Measurements from ENCODE around the gene TBC1D9B.

DNA sequence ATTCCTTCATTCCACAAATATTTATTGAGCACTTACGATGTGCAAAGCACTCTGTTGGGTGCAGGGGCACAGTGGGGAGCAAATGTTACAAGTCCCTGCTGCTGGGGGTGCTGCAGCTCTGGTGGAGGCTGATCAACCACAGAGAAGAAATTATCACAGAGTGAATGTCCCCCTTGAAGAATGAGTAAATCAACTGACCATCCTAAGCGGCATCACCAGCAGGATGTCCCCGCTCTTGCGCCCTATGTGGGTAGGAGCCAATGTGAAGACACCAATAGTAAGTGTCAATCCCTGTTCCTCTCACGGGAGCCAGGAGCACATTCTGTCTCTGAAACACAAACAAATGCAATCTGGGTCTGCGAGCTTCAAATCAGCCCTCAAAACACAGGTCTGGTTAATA is 47.4 kb upstream of the TBC1D9B start:
- TF ChIP-seq, protein P1, sequence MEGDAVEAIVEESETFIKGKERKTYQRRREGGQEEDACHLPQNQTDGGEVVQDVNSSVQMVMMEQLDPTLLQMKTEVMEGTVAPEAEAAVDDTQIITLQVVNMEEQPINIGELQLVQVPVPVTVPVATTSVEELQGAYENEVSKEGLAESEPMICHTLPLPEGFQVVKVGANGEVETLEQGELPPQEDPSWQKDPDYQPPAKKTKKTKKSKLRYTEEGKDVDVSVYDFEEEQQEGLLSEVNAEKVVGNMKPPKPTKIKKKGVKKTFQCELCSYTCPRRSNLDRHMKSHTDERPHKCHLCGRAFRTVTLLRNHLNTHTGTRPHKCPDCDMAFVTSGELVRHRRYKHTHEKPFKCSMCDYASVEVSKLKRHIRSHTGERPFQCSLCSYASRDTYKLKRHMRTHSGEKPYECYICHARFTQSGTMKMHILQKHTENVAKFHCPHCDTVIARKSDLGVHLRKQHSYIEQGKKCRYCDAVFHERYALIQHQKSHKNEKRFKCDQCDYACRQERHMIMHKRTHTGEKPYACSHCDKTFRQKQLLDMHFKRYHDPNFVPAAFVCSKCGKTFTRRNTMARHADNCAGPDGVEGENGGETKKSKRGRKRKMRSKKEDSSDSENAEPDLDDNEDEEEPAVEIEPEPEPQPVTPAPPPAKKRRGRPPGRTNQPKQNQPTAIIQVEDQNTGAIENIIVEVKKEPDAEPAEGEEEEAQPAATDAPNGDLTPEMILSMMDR (IDR thresholded peaks at IDR 0.05), result no peak
- no peak for TF ChIP-seq POLR2A (IDR thresholded peaks at IDR 0.05)

All from thyroid gland (tissue), 4 donors.